LNCAP (cell line): Measurements from ENCODE around the gene TMEM184B.

Source experiments
- TF ChIP-seq, protein P1 (sequence below): fragments of 450-650 bp; IDR thresholded peaks from 2 replicates; pipeline ENCODE4 v1.5.1; 2017; ENCODE audit warnings: mild to moderate bottlenecking

The TMEM184B gene

DNA sequence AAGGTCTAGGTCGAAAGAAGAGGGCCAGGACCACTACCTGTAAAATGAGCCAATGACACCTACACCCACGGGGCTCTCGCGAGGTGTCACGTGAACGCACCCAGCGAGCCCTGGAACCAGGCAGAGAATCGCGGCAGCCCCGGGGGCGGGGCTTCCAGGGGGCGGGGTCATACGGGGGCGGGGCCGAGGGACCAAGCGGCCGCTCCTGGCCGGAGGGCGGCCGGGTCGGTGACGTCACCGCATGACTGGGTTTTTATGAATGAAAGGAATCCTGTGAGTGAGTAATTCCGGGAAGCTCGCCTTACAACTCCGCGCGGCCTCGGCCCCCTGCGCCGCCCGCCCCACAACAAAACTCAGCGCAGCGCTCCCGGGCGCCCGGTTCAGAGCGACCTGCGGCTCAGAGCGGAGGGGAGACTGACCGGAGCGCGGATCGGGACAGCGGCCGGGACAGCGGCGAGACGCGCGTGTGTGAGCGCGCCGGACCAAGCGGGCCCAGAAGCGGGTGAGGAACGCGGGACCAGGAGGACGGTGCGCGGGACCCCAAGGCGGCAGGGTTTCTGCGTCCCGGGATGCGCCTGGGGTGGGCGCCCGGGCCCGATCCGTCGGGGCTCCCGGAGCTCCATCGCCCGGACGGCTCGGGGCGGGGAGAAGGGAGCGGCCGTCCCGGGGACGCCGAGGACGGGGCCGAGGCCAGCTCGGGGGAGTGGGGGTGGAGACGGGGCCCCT is 70.9 kb downstream of the TMEM184B start, which contains the start of gene MAFF:
TSS of gene MAFF (plus strand) at position 284 of the 726 bp plus-strand sequence. CDS start 11,860 bp downstream, outside the sequence.
- TF ChIP-seq, protein P1, sequence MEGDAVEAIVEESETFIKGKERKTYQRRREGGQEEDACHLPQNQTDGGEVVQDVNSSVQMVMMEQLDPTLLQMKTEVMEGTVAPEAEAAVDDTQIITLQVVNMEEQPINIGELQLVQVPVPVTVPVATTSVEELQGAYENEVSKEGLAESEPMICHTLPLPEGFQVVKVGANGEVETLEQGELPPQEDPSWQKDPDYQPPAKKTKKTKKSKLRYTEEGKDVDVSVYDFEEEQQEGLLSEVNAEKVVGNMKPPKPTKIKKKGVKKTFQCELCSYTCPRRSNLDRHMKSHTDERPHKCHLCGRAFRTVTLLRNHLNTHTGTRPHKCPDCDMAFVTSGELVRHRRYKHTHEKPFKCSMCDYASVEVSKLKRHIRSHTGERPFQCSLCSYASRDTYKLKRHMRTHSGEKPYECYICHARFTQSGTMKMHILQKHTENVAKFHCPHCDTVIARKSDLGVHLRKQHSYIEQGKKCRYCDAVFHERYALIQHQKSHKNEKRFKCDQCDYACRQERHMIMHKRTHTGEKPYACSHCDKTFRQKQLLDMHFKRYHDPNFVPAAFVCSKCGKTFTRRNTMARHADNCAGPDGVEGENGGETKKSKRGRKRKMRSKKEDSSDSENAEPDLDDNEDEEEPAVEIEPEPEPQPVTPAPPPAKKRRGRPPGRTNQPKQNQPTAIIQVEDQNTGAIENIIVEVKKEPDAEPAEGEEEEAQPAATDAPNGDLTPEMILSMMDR: no peak

DNA sequence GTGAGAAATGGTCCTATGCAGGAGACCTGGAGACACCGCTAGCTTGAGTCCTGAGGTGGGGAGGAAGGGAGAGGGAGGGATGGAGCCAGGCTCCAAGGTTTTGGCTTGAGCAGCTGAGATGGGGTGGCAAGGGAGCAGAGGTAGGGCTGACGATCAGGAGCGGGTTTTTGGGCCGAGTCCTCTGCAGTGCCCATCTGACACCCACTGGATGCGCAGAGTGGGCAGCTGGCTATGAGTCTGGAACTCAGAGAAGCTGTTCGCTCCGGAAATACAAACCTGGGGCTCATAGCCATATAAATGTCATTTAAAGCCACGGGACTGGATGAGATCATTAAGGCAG is 71.5 kb downstream of the TMEM184B start:
- TF ChIP-seq, protein P1: no peak

DNA sequence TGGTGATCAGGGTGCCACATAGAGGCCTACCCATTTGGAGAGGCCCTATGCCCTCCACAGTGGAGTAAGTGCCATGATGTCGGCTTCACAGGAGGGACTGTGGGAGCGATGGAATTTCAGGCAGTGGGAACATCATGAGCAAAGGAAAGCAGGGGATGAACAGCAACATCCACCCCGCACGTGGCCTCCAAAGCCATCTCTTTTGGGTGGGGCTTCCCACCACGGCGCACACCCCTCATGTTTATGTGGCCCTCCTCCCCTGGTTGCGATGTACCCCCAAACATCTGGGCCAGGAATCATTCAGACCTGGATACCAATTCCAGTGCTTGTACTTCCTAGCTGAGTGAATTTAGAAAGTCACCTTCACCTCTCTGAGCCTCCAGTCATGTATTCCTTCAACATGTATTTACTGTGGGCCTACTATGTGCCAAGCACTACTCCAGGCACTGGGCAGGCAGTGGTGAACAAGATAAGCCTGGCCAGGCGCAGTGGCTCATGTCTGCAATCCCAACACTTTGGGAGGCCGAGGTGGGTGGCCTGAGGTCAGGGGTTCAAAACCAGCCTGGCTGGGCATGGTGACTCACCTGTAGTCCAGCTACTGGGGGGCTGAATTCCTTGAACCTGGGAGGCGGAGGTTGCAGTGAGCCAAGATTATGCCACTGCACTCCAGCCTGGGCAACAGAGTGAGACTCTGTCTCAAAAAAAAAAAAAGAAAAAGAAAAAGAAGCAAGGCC is 72.8 kb downstream of the TMEM184B start:
- TF ChIP-seq, protein P1: no peak

DNA sequence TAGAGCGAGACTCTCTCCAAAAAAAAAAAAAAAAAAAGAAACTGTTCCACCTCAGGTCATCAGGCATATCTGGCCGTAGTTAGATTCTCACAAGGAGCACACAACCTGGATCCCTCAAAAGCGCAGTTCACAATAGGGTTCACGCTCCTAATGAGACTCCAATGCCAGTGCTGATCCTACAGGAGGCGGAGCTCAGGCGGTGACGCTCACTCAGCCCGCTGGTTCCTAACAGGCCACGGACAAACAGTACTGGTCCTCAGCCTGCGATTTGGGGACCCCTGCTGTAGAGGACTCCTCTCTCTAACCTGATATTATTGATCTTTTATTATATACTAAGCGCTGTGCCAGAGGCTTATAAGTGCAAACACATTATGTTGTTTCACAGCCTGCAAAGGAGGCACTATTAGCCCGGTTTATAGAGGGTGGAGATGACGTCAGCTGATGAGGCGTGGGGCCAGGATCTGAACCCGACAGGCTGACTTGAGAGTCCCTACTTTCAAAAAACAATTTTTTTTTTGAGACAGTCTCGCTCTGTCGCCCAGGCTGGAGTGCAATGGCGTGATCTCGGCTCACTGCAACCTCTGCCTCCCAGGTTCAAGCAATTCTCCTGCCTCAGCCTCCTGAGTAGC is 75.9 kb downstream of the TMEM184B start:
- TF ChIP-seq, protein P1: no peak

DNA sequence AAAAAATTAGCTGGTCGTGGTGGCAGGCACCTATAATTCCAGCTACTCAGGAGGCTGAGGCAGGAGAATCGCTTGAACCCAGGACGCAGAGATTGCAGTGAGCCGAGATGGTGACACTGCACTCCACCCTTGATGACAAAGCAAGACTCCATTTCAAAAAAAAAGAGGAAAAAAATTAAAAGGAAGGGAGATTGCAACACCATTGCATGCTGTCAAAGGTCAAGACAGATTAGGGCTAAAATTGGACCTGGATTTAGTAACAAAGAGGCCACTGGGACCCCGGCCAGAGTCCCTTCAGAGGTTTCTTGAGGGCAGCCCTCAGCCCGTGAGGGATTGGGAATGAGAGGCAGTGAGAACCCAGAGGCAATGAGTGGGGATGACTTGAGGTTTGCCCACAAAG is 79.2 kb downstream of the TMEM184B start:
- TF ChIP-seq, protein P1: no peak

DNA sequence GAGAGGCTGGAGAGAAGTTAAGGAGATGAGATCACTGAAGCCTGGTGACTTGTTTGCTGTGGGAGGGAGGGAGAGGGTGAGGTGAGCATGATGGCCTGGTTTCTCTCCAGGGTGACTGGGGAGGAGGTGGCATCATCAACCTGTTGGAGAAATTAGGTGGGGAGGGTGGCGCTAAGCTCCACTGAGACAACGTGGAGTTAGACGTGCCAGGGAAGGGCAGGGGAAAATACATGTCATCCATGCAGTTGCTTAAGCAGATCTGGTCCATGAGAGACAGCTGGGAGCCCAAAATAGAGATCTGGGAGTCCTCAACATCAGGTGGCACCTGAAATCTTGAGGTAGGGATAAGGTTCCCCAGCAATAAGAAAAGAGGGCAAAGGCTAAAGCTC is 80.3 kb downstream of the TMEM184B start:
- TF ChIP-seq, protein P1: no peak

DNA sequence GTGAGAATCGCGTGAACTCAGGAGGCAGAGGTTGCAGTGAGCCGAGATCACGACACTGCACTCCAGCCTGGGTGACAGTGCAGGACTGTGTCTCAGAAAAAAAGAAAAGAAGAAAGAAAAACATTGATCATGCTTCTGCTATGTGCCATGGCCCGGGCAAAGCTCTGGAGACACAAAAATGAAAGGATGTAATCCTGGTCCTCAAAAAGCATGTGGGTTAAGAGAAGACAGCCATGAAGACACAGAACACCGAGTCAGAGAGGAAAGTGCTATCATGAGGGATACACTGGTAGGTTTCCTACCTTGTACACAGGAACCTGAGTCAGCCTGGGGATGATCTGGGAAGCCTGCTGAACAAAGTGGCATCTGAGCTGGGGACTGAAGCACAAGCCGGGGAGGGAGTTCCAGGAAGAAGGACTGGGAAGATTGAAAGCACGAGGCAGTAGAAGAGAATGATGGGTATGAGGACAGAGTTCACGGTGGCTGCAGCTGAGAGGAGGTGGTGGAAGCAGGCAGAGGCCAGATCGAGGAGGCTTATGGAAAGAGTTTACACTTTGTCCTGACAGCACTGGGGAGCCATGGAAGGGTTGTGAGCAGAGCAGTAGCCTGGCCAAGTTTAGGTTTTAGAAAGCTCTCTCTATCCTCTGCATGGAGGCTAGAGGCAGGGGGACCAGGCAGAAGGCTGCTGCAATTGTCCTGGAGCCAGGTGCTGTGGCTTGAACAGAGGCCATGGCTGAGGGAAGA is 80.9 kb downstream of the TMEM184B start:
- TF ChIP-seq, protein P1: no peak
